Right kidney (tissue), 1 donor: ENCODE data around the gene TXN2.
"Not testable (repeated sequence)": the region's sequence is repeated elsewhere in the genome, so short reads cannot be mapped to it uniquely, and the experiment has no call there.

Source experiments
- DNase-seq: peaks from one replicate; pipeline ENCODE4 v3.0.0-alpha.2; 2016

The TXN2 gene

GRCh38 chr22:36432592-36433317 lies 48.7 kb downstream of the TXN2 start:
- no peak for DNase-seq

GRCh38 chr22:36431977-36432376 lies 49.5 kb downstream of the TXN2 start:
- DNase-seq, result no peak

- no peak for DNase-seq
These were observed 50.6 kb downstream of the TXN2 start for GRCh38 chr22:36430863-36431262.

GRCh38 chr22:36427952-36428351 lies 53.5 kb downstream of the TXN2 start:
- not testable (repeated sequence) for DNase-seq

GRCh38 chr22:36425977-36426523 lies 55.4 kb downstream of the TXN2 start:
- DNase-seq, result no peak

- no peak for DNase-seq
These were observed 56.4 kb downstream of the TXN2 start for GRCh38 chr22:36424901-36425579.

- DNase-seq, result not testable (repeated sequence)
These were observed 57.0 kb downstream of the TXN2 start for GRCh38 chr22:36424466-36424865.

- DNase-seq, result no peak
These were observed 57.7 kb downstream of the TXN2 start for GRCh38 chr22:36423461-36424404.

GRCh38 chr22:36422287-36423014 lies 59.0 kb downstream of the TXN2 start:
- DNase-seq, result no peak

- no peak for DNase-seq
These were observed 61.2 kb downstream of the TXN2 start for GRCh38 chr22:36419912-36420882.

GRCh38 chr22:36419177-36419911 lies 62.1 kb downstream of the TXN2 start:
- DNase-seq, result peak; percentile 63

GRCh38 chr22:36417281-36417686 lies 64.2 kb downstream of the TXN2 start:
- no peak for DNase-seq
